ENCODE data around the gene TNFRSF13B.
"Not testable (repeated sequence)": the region's sequence is repeated elsewhere in the genome, so short reads cannot be mapped to it uniquely, and the experiment has no call there.

The TNFRSF13B gene

DNA sequence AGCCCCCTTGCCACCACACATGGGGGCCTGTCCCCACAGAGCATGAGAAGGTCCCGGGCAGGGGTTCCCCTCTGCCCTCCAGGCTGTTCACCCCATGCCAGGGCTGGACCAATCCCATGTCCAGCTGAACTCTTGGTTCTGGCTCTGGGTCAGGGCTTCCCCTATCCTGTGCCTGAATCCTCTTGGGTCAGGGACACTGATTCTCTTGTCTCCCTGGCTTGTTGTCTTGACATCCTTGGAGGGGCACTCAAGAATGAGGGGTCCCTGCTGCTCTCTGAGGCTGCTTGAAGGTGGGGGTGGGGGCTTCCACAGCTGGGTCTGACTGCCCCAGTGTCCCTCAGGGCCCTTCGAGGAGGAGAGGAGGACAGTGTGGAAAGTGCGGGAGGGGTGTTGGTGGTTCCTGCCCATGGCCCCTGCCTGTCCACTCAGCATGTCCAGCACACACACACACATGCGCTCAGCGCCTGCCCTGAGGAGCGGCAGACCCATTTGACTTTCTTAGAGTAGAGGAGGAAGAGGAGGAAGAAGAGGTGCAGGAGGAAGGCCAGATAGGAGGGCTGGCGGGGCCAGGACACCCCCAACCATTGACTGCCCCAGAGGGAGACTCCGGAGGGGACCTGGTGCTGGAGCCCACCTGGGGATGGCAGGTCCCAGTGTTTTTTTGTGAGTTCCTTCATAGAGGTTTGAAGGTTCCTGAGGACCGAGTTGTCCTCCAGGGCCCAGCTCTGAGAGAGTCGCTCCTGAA is 47.0 kb downstream of the TNFRSF13B start:
- ATAC-seq: no peak

DNA sequence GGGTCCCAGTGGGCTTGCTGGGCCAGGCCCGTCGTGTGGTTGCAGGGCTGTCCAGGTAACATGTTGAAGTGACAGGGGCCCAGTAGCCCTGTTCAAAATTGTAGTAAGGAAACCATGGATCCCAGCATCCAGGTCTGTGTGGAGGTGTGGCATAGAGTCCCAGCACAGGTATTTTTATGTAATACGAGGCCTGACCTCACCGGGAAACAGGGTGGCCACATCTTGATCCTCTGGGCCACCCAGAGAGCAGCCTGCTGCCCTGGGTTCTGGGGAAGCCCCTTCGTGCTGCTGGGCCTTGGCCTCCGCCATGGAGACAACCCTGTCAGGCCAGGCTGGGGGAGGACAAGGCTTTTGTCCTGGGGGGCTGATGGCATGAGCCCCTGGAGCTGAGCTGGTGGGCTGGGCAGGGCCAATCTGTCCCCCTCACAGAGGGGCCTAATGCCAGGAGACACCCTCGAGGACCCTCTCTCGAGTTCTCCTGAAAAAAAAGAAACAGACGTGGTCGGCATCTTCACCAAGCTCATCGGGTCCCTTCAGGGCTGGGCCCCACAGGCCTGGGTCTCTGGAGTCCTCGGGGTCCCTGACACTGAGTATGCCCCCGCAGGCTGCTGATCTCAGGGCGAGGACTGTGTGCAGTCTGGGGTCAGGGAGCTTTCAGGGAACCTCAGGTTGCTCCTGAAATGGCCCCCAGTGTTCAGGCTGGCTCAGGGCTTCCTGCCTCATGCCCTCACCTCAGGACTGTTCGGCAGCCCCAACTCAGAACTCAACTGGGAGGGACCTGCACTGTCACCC is 47.8 kb downstream of the TNFRSF13B start:
- no peak for ATAC-seq

DNA sequence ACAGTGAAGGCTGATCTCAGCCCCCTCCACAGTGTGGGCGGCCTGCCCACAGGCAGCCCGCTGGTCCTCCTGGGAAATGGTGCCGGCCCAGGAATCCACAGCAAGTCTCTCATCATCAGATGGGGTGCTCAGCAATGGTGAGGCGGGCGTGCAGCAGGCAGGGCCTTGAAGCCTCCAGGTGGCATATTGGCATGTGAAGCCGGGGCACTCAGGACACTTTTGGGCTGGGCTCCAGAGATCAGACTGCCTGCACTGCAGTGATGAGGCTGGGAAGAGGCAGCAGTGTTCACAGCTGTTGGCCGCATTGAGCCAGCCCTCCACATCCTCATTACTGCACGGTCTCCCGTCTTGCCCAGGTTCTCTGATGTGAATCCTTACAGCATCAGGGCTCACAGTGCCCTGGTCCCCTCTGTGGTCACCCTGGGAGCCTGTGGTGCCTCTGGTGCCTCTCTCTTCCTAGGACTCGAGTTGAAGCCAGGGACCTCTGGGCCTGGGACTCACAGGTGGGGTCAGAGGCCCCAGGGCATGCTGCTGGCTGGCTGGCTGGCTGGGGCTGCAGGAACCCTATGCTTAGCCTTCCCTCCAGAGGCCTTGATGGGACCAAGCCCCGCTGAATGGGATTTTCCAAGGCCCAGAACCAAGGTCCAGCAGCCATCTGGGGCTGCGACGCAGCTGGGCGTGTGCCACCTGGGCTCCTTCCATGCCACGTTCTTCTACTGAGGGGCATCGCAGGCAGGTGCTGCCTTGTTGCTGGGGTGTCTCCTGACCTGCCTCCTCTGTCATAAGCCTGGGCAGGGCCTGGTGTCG is 48.6 kb downstream of the TNFRSF13B start:
- ATAC-seq: no peak

DNA sequence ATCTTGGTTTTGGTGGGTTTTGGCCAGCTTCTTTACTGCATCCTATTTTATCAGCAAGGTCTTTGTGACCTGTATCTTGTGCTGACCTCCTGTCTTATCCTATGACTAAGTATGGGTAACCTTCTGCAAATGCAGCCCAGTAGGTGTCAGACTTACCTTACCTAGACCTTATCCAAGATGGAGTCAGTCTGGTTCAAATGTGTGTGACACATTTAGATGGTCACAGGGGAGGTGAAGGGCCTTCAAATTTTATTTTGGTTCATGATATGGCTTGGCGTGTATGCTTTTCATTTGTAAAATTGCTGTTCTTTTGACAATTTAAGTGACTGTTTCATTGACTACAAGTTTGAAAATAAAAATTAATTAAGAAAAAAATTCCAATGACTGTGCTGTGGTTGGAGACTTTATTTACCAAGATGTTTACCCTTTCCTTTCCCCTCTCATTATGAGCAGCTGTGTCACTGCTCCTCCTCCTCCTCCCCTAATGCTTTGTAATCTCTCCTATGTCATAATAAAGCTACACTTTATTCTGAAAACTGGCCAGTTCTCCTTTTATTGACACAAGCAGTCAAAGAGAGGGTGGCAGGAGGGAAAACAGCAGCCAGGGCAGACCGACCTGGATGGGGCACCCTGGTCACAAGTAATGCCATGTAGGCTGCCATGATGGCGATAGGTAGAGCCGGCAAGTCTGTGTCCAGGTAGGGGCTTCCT is 49.4 kb downstream of the TNFRSF13B start:
- ATAC-seq: peak; percentile 48 to 71

DNA sequence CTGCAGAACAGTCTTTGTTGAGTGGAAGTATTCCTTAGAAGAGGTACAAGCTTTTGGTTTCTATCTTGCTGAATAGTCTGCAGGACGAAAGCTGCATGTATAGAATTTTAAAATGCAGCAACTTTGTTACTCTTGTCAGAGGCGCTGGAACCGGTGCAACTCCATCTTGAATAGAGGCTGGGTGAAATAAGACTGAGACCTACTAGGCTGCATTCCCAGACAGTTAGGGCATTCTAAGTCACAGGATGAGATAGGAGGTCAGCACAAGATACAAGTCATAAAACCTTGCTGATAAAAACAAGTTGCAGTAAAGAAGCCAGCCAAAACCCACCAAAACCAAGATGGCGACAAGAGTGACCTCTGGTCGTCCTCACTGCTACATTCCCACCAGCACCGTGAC is 50.5 kb downstream of the TNFRSF13B start:
- ATAC-seq: not testable (repeated sequence)

DNA sequence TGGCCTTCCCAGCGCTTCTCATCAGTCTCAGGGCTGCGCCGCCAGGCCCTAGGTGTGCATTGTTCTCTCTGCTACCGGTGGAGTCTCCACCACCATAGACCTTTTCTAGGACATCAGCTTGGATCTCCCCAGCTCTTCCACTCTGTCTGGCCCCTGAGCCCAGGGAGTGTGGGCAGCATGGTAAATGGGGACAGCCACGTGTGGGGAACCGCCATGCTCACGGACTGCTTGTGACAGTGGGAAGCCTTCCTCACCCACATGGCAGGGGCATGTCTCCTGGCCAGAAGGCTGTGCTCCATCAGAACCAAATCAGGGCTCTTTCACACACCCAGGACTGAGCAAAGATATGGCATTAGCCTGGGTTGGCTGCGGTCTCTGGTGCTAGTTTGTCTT is 51.3 kb downstream of the TNFRSF13B start:
- ATAC-seq: no peak

DNA sequence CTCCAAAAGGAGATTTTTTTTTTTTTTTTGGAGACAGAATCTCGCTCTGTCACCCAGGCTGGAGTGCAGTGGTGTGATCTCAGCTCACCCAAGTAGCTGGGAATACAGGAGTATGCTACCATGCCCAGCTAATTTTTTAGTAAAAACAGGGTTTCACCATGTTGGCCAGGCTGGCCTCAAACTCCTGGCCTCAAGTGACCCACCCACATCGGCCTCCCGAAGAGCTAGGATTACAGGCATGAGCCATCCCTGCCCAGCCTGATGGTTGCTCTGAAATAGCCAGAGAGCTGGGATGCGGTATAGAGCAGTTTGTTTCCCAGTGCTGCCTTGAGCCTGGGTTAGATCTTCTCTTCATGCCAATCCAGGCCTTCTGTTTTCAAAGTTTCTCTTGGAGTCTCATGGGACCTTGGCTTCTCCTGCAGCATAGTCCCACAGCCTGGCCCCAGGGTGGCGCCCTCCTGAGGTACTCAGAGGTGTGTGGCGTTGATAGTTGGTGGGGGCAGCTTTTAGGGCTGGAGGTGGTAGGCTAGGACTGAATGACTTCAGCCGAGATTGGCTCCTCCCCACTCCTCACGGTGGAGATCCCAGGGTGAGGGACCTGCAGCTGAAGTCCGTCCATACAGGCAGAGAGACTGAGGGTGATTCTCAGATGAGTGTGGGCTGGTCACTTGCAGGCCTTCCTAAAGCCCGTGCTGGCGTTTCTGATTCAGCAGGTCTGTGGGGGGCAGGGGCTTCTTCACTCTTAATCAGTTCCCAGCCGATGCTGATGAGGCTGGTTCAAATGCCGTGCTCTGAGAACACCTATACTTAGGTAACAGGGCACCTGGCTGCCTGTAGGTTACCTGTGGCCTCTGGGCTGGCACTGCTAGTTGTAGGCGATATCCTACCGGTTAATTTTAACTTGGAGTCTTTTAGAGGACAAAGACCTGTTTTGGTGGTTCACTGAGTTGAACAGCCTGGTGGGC is 52.0 kb downstream of the TNFRSF13B start:
- no peak for ATAC-seq

DNA sequence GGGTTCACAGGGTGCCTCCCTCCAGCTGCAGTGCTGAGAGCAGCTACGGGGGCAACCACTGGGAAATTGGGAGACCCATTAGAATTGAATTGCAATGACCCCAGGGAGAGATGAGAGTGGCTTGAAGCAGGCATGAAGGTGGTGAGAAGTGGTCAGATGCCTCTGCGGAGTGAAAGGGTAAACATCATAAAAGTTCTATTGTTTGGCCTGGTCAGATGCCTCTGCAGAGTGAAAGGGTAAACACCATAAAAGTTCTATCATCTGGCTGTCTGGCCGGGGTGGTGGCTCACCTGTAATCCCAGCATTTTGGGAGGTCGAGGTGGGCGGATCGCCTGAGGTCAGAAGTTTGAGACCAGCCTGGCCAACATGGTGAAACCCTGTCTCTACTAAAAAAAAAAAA is 53.5 kb downstream of the TNFRSF13B start:
- no peak for ATAC-seq

DNA sequence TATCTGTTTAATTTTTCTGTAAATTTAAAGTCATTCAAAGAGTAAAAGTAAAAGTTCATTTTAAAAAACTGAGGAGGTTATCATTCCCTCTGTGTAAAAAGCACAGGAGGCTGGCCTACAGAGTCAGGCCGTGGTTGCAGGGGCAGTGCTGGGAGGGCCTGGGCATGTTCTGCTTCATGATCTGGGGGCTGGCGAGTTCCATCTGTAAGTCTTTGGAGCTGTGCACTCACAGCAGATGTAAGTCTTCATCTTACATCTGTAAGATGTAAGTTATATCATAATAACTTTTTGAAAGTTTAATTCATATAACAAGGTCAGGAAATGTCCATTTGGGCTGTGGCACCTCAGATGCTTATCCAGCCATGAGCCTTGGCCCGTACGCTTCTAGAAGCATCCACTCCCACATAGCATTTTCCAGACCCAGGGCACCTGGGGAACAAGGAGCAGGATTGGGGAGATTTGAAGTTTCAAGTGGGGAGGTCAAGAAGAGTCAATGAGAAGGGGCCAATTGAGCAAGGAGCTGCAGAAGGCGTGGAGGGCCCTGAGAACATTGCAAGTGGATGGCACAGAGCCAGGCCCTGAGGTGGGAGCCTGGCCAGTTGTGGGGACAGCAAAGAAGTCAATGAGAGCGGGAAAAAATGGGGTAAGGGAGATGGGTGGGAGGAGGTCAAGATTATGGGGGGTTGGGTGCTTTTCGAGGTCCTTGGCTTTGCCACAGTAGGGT is 54.1 kb downstream of the TNFRSF13B start:
- ATAC-seq: no peak

DNA sequence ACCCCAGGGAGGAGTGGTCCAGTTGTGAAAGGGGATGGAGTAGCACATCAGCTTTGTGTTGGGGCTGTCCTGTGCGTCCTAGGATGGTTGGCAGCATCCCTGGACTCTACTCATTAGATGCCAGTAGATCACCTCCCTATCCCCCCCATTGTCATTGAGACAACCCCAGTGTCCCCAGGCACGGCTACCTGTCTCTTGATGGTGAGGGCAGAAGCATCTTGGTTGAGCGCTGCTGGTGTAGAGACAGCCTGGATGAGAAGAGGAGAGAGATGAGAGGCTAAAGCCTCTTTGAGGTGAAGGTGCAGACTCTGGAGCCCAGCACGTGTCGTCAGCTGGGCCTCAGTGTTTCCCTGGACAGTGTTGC is 55.4 kb downstream of the TNFRSF13B start:
- no peak for ATAC-seq

DNA sequence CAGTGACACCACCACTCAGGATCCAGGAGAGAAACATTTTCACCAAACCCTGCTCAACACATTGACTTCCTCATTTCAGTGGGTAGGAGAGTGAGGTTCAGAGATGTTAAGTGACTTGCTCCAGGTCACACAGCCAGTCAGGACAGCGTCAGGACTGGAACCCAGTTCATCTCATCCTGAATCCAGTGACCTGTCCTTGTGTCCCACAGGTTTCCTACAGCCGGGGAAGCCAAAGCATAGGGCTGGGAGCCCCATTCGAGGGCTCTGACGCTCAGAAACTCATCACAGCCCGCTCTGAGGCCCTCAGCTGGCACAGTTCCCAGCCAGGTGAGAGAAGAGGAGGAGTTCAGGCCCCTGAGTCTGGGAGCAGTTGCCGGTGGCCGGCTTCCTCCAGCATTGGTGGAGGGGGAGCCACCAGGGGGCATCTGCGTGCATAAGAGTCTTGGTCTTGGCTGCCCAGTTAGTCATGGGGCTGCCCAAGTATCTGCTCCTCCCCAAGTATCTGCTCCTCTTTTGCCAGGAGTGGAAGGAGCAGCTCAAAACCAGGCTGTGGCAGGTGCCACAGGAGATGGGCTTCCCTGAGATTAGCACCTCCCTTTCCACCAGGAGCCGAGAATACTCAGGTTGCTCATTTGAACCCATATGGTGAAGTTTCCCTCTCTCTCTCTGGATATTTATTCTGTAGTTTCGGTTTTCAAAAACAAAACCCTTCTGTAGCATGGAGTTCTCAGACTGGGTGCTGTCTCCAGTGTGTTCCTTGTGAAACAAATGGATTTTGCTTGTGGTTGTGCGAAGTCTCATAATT is 56.0 kb downstream of the TNFRSF13B start:
- peak in 1 of 2 donors; percentile 49 for ATAC-seq

DNA sequence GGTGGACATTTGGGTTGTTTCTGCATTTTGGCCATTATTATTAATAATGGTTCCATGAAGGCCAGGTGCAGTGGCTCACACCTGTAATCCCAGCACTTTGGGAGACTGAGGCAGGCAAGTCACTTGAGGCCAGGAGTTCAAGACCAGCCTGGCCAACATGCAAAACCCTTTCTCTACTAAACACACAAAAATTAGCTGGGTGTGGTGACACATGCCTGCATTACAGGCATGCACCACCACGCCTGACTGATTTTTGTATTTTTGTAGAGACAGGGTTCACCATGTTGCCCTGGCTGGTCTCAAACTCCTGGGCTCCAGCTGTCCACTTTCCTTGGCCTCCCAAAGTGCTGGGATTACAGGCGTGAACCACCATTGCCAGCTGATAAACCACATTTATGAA is 58.5 kb downstream of the TNFRSF13B start:
- no peak for ATAC-seq

DNA sequence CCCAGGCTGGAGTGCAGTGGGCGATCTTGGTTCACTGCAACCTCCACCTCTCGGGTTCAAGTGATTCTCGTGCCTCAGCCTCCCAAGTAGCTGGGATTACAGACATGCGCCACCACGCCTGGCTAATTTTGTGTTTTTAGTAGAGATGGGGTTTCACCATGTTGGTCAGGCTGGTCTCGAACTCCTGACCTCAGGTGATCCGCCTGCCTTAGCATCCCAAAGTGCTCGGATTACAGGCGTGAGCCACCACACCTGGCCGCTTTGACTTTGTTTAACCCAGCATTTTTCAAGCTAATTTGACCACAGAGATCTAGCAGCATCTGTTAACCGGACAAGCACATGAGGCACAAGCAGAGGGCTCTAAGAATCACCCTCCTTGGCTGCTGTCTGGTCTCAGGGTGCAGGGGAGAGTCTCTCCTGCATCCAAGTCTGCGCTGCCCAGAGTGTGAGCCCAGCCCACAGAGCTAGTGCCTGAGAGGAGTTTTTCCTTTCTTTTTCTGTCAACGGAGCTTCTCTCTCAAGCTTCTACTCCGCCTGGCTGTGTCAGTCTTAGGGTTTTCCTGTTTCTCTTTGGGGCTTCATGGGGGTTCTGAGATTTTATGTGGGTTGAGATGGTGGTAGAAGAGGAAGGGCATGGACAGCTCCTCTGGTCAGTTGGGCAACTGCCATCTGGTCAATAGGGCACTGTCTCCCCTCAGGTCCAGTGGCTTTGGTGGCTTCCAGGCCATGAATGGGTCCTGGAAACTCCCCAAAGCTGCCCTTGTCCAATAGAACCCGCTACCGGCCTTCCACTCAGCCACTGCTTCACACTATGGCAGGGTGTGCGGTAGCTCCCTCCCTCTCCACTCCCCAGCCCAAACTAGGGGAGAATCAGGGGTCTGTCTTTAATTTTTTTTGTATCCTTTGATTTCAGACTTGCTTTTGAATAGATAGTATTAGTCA is 59.6 kb downstream of the TNFRSF13B start:
- ATAC-seq: no peak

DNA sequence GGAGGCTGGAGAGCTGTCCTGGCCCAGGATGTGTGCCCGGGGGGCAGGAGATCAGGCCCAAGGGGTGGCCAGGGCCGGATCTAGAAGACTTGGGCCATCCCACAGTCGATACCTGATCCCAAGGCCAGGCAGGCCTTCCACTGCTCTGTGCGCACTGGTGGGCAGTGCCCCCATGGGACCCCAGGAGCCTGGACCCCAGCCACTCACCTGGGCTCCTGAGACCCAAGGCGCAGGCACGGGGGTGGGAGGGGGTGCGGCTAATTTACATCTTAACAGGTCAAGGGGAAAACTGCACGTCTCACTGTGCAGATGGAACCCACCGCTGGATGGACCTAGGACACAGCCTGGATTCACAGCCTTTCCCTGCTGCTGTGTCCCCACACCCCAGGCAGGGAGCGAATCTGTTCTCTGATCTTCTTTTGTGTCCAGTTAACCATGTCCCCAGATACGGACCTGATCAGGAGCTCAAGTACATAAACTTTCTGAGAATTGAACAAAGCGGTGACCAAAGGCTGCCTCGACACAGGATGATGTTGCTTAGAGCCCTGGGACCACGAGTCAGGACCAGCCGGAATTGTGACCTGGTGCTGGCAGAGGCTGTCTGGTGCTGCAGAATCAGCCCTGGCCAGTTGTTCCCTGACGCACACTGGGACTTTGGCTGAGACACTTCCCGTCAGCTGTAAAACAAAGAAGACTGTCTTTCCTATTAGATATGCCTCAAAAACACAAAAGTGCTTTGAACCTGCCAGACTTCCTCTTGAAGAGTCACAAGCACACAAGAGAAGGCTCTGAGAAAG is 60.6 kb downstream of the TNFRSF13B start:
- no peak for ATAC-seq

DNA sequence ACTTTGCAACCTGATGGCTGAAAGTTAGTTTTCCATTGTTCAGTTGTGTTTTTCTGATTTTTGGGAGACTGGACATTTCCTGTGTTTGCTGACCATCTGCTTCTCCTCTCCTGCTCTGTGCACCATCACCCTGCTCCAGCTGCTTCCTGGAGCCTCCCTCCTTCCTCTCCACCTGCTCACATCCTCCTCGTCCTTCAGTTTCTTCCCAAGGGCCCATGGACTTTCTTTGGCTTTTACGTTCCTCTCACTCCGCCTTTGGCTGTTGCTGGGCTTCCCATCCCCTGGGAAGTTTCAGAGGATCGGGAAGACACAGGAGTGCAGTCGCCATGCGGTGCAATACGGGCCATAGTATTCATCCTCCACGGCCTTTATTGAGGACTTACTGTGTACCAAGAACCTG is 61.6 kb downstream of the TNFRSF13B start:
- ATAC-seq: no peak

DNA sequence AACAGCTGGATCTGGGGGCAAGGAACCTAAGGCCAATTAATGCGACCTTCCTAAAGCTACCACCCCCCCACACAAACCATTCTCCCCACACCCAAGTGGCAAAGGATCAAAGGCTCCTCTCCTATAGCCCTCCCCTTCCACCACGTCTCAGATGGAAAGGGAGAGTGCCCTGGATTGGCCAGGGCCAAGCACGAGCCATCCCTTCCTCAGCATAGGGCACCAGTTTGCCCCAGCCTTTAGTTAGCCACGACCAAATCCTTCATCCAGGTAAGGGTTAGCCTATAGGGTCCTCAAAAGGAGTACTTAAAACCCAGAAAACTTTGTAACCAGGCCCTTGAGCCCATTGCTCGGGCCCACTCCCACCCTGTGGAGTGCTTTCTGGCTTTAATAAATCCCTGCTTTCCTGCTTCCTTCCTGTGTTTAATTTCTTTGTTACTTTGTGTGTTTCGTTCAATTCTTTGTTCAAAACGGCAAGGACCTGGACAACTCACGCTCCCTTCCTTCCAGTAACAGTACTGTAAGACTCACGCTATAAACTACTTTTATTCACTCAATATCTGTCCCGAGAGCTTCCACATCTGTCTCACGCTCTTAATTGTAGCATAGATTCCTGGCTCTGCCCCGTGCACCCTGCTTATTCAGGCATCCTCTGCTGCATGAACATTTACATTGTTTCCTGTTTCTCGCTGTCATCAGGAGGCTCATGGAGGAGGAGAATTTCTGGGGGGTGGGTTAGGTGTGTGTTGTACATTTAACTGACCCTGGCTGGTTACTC is 62.3 kb downstream of the TNFRSF13B start:
- no peak for ATAC-seq

DNA sequence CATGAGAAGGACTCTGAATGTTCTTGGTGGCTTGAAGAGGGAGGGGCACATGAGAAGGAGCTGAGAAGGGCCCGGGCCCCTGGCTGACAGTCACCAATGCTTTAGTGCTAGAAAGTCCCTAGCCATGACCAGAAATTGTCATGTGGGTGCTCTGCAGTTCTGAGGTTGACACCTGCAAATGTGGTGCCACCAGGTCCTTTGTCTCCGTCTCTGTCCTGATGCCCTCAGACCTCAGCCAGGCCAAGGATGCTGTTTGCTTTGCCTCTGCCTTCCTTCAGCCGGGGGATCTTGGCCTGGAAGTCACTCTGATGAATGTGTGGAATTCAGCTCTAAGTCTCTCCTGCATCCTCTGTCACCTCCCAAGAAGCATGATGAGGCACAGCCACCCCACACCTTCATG is 63.6 kb downstream of the TNFRSF13B start:
- ATAC-seq: no peak
